GM19372 (cell line): ENCODE results near the gene CMC2.

Source experiments
- ATAC-seq: cut with Tn5 transposase; IDR thresholded peaks from one replicate; pipeline ENCODE4 v1.9.1; 2021; ENCODE audit warnings: mild to moderate bottlenecking, low read depth, moderate library complexity; ENCODE audit not compliant: unreplicated experiment

CMC2 gene

GRCh38 chr16:80981103-80981502 is 25.6 kb downstream of the CMC2 start:
- no peak for ATAC-seq

- no peak for ATAC-seq
These were observed 29.7 kb downstream of the CMC2 start for GRCh38 chr16:80976946-80977345.

GRCh38 chr16:80974649-80975376 is 31.9 kb downstream of the CMC2 start:
- no peak for ATAC-seq

- ATAC-seq = no peak
These were observed 32.7 kb downstream of the CMC2 start for GRCh38 chr16:80973991-80974390.

DNA sequence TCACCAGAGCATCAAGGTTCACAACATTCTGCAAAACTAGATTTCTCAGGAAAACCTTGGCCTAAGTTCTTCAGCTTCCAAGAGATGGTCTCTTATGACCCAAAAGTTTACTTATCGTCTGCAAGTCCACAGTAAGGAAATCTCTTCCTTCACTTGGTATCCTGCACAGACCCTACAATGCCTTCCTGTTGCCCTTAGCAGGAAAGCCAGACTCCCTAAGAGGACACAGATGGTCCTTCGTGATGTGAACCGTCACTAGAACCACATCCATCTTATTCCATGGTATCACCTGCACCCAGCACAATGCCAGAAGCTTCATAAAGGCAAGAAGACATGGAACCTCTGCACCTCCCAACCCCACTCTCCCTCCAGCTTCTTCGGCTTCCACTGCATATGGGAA is 34.1 kb downstream of the CMC2 start:
- no peak for ATAC-seq

DNA sequence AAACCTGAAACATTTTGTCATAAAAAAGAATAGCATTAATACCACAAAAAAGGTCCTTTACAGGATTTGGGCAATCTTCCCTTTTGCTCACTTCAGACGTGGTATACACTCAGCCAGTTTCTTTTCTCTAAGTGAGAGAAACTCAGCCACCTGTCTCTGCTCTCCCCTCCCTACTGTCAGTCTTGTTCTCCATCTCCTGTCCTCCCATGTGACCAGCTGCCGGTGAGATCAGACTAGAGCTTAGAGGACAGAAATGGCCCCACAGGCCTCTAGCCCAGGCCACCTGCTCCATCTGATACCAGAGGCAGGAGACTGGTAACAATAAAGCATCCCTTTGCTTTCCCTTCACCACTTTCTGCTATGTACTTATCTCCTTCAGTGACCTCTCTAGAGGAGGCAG is 34.9 kb downstream of the CMC2 start:
- no peak for ATAC-seq

DNA sequence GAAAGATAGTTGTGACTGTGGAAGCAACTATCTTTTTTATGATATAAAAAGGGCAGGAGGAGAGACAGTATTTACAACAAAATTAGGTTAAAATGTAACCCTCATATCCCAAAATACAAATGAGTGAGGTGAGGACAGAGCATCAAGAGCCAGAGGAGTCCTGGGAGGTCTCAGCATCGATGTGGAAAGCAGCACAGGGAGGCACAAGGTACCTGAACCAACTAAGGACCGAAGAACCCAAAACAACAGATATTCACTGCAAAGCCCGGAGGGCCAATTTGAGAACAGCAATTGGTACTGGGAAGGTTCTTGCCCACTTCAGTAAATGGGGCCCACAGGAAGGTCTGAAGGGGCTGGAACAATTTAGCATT is 37.6 kb downstream of the CMC2 start:
- no peak for ATAC-seq

- no peak for ATAC-seq
These were observed 38.1 kb downstream of the CMC2 start for GRCh38 chr16:80968386-80969113.

- ATAC-seq = no peak
These were observed 40.1 kb downstream of the CMC2 start for GRCh38 chr16:80966617-80967016.

- ATAC-seq = no peak
These were observed 42.3 kb downstream of the CMC2 start for GRCh38 chr16:80964351-80964750.

DNA sequence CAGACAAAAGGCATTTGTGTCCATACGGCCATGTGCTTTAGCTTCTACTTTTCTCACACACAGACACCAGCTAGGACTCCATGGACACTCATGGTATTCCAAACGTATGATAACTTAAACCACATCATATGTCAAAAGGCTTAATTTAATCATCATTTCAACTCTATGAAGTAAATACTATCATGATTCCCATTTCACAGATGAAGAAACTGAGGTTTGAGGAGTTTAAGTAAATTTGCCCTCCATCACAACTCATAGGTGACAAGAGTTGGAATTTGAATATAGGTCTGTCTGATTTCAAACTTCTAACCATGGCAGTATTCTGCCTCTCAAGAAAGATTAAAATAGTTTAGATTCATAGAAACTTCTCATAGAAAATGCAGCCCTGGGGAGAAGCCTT is 43.8 kb downstream of the CMC2 start:
- ATAC-seq = no peak

- no peak for ATAC-seq
These were observed 48.4 kb downstream of the CMC2 start for GRCh38 chr16:80958284-80958683.

- ATAC-seq = no peak
These were observed 51.7 kb downstream of the CMC2 start for GRCh38 chr16:80954985-80955384.

- ATAC-seq = peak; percentile 91
These were observed 57.7 kb downstream of the CMC2 start for GRCh38 chr16:80948886-80949493.

- ATAC-seq = no peak
These were observed 58.7 kb downstream of the CMC2 start for GRCh38 chr16:80947708-80948625.

- ATAC-seq = no peak
These were observed 59.4 kb downstream of the CMC2 start for GRCh38 chr16:80947239-80947638.

DNA sequence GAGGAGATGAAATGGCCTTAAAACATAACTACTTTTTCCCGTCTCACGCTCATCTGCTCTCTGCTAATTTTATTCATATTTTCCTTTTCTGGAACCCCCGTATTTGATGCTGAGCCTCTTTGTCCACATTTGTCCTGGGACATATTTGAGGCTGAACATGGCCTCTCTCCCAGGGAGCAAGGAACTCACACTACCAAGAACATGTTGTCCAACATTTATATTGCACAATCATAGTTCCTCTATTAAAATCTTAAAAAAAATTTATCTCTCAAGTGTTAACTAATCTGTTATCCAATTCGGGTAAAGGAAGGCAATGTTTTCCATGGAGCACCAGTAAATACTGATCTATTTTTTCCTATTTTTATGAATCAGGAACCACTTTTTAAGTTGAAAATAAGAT is 60.2 kb downstream of the CMC2 start:
- no peak for ATAC-seq

DNA sequence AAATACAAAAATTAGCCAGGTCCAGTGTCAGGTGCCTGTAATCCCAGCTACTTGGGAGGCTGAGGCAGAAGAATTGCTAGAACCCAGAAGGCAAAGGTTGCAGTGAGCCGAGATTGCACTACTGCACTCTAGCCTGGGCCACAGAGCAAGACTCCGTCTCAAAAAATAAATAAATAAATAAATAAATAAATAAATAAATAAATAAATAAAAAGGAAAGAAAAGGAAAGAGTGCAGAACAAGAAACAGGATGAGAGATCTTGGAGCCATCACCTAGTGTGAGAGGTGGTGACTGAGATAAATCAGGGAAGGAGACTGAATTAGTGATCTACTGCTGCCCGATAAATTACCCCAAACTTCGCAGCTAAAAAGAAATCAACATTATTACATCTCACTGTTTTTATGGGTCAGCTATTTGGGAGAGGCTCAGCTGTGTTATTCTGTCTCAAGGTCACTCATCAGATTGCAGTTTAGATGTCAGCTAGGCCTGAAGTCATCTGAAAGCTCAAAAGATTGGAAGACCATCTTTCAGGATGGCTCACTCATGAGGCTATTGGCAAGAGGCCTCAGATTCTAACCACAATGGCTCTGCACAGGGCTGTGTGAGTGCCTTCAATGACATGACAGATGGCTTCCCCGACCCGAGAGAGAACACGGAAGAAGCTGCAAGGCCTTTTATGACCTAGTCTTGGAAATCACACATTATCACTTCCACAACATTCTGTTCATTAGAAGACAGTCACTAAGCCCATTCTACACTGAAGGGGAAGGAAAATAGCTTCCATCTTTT is 66.4 kb downstream of the CMC2 start:
- ATAC-seq = no peak

- no peak for ATAC-seq
These were observed 67.8 kb downstream of the CMC2 start for GRCh38 chr16:80938879-80939260.
